ENCODE measurements around the gene PLCG2.
"Not testable (repeated sequence)": the region's sequence is repeated elsewhere in the genome, so short reads cannot be mapped to it uniquely, and the experiment has no call there.

Gene PLCG2

DNA sequence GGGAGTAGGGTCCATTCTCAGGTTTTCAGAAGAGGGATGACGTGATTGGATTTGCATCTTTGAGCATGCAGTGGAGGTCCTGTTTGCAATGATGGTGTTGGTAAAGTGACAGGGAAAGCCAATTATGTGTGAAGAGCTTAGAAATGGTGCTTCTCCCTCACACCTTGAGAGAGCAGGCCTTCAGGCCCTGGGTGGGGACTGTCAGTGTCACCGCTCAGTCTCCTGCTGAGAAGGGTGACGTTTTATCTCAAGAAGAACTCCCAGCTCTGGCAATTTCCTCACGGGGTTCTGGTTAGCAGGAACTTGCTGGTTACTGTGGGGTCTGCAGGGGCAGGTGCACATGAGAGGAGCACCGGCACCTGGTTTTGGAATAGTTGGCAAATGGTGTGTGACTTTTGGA is 11.2 kb downstream of the PLCG2 start:
- DNase-seq (ENCODE audit: low read depth): no peak

DNA sequence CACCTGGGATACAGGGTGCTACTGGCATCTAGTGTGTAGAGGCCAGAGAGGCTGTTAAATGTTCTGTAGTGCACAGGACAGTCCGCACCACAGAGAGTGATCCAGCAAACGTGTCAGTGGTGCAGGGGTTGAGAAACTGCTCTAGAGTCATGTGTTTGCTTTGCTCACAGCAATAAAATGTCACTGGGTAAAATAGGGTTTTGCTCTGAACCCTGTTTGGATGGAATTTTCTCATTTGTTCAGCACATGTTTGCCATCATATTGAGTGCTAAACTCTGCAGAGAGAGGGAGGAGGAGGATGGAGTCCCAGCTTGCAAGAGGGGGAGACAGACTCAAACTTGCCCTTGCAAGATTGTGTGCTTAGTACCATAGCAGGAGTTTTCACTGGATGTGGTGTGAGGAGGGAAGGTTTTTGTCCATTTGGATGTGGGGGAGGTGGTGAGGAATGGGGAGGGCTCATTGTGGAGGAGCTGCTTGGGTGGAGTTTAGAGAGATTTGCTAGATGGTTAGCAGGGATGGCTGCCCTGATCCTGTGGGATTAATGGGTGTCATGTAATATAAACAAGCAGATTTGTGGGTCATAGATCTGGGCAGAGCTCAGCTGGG is 11.8 kb downstream of the PLCG2 start:
- no peak for DNase-seq (ENCODE audit: low read depth)

DNA sequence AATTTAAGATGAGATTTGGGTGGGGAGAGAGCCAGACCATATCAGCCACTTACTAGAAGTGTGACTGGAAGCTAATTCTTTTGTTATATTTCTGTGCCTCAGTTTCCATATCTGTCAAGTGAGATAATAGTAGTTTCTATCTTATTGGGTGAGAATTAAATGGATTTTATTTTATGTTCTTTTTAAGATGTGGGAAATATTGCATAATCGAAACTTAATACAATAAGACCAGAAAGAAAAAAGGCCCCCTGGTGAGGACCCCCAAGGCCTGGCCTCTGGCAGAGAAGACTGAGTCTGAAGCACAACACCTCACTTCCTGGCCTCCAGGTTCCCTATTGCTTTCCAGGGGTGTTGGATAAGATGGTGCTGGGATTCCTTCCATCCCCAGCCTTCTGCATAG is 13.7 kb downstream of the PLCG2 start:
- DNase-seq (ENCODE audit: low read depth): no peak

DNA sequence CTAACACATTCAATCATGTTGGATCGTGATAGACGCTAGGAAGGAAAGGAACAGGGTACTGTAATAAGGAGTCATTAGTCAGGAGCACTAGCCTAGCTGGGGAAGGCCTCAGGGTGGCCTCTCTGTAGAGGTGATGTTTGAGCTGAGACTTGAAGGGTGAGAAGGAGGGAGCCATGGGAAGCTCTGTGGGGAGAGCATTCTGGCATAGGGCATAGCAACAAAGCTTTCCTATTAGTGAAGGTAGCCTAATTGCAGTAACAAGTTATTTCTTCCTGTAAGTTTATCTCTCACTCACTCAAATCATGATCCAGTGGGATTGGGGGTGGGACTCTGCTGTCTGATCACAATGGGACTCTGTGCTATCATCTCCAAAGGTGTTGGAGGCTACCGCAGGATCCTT is 16.1 kb downstream of the PLCG2 start:
- no peak for DNase-seq (ENCODE audit: low read depth)

DNA sequence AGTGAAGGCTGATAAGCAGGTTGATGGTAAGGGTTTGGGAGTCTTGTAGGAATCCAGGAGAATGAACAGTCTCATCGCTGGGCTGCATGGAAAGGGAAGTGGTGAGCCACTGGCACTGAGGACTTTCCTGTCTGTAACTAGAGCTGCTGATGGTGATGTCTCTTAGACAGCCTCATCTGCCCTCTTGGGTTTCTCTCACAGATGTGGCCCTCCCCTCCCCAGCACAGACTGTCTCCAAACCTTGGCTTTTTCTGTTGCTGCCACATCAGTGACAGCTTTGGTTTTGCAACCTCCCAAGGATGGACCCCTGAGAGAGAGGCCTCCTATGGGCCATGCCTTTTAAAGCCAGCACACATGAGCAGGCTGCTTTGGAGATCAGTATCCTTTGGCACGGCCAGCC is 16.9 kb downstream of the PLCG2 start:
- no peak for DNase-seq (ENCODE audit: low read depth)

DNA sequence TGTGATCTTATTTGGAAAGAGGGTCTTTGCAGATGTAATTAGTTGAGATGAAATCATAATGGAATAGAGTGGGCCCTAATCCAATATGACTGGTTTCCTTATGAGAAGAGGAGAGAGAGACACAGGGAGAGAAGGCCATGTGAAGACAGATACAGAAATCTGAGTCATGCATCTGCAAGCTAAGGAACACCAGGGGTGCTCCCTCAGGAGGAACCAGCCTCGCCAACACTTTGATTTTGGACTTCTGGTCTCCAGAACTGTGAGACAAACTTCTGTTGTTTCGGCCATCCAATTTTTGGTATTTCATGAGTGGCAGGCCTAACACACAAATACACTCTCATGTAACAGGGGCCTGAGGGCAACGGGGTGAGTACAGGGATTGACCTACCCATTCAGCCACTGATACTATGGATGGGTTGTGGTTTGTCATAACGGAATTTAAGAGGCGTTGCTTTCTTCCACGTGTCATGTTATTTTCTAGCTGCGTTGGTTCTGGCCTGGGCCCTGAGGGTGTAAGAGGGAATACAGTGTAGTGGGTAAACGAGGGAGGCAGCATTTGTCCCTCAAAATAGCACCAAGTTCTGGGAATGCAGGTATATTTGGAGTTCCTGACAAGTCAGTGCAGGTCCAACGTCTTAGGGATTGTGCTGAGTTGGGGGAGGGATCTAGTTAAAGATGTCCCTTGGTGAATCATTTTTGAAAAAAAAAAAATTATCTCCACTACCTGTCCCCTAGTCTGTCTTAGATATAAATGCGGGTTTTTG is 17.7 kb downstream of the PLCG2 start:
- DNase-seq (ENCODE audit: low read depth): no peak

DNA sequence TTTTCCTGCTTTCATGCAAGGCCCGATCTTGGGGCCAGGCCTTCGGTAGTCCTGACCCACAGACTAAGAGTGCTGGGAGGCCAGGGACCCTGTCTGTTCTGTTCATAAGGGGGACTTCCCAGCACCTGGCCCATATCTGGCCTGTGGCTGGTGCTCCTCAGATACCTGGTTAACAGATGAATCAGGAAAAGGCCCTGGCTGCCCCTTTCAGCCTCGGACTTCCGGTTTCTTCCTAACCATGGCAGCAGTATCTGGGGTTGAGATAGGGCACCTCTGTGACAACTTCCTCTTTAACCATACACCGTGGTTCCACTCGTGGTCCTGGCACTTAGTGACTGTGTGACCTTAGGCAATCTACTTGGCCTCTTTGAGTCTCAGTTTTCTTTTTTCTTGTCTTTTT is 18.4 kb downstream of the PLCG2 start:
- DNase-seq (ENCODE audit: low read depth): no peak

DNA sequence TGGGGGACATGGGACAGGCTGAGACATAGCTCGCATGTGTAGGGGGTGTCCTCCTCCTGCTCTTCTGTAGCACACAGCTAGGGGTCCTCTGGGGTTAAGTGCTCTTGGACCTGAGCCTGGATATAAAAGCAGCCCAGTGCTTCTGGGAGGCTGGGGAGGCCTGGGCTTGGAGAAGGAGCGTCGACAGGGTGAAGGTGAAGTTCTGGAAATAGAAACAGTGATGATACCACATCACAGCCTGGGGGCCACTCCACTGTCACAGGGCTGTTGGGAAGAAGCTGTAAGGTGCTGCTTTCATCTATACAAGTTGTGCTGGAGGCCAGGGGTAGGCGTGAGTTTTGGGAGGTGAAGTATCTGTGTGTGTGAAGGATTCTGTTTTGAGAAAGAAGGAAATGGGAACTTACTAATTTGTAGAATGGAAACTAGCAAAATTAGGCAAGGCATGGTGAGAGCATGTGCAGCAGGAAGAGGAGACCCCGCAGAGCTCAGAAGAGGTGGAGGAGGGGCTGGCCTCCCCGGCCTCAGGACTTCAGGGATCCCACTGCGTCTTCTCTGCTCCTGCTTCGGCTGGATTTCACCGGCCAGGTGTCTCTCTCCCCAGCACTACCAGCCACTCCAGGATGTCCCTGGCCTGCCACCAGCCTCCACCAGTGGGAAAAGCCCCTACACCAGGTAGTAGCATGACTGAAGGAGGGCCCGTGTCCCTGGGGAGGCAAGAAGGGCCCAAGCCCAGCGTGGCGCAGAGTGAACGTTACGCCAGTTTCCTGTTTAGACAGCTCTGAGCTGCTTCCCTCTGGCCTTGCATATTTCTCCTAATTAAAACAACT is 19.4 kb downstream of the PLCG2 start:
- DNase-seq (ENCODE audit: low read depth): no peak

DNA sequence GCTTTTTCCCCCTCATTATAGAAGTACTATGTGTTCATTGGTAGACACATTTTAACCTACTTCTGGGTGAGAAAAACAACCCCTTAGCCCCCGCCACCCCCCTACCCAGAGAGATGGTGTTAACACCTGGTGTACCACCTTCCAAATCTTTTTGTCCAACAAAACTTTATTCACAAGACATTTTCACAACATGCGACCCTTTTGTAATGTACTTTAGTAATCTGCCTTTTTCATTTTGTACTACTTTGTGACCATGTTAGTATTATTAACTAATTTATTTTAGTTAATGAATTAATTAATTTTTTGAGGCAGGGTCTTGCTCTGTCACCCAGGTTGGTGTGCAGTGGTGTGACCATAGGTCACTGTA is 20.0 kb downstream of the PLCG2 start:
- DNase-seq (ENCODE audit: low read depth): no peak

DNA sequence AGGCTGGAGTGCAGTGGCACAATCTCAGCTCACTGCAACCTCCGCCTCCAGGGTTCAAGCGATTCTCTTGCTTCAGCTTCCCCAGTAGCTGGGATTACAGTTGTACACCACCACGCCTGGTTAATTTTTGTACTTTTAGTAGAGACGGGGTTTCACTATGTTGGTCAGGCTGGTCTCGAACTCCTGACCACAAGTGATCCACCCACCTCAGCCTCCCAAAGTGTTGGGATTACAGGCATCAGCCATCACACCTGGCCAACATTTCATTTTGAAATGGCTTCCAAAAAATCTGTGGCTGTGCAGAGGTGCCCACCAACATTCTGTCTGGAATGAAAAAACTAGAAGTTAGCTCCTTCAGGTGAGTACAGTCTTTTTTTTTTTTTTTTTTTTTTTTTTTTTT is 22.6 kb downstream of the PLCG2 start:
- not testable (repeated sequence) for DNase-seq (ENCODE audit: low read depth)

DNA sequence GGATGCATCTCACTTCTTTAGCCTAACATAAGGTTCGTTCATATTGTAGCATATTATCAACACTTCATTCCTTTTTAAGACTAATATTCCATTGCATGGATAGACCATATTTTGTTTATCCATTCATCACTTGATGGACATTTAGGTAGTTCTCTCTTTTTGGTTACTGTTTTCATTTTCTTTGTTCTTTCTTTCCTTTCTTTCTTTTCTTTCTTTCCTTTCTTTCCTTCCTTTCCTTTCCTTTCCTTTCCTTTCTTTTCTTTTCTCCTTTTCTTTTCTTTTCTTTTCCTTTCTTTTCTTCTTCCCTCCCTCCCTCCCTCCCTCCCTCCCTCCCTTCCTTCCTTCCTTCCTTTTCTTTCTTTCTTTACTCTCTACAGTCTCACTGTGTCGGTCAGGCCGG is 24.2 kb downstream of the PLCG2 start:
- DNase-seq (ENCODE audit: low read depth): no peak

DNA sequence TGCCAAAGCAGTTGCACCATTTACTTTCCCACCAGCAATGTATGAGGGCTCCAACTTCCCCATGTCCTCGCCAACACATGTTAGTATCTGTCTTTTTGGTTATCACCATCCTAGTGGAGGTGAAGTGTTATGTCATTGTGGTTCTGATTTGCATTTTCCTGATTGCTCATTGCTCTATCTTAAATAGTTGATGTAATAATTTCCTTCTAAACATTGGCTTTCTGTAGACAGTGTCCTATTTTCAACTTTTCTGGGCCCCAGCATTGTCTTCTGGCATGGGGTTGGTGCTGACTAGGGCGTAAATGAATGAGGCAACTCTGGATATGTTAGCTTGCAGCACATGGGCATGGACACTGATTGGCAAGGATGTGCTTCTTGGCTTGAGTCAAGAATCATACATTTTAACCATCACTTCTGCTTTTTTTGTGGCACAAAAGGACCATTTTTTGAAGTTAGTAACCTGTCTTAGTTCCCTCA is 25.1 kb downstream of the PLCG2 start:
- DNase-seq (ENCODE audit: low read depth): no peak

DNA sequence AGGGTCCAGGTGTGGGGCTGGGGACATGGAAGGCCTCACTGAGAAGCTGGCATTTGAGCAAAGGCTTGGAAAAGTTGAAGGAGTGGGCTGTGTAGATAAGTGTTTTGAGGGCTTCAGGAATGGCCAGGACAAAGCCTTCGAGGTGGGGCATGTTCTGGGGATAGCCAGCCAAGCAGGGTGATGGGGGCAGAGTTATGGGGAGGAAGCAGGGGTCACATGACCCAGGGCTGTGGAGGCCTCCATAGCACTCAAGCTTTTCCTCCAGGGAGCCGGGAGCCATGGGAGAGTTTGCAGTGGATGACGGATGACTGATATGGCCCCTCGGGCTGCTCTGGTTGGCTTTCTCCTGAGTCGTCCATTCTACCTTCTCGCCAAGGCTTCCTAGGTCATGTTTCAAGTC is 27.6 kb downstream of the PLCG2 start:
- DNase-seq (ENCODE audit: low read depth): no peak

DNA sequence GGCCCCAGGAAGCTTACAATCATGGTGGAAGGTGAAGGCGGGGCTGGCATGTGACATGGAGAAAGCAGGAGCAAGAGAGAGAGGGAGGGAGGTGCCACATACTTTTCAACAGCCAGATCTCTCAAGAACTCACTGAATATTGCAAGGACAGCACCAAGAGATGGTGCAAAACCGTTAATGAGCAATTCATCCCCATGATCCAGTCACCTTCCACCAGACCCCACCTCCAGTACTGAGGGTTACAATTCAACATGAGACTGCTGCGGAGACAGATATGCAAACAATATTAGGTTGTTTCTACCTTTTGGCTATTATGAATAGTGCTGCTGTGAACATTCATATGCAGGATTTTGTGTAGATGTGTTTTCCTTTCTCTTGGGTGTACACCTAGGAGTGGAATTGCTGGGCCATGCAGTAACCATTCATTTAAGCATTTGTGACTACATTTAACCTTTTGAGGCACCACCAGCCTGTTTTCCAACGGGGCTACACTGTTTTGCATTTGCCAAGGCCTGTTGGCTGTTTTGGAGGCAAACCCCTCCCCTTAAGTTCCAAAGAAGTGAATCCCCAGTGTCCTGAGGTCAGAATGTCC is 28.8 kb downstream of the PLCG2 start:
- DNase-seq (ENCODE audit: low read depth): no peak

DNA sequence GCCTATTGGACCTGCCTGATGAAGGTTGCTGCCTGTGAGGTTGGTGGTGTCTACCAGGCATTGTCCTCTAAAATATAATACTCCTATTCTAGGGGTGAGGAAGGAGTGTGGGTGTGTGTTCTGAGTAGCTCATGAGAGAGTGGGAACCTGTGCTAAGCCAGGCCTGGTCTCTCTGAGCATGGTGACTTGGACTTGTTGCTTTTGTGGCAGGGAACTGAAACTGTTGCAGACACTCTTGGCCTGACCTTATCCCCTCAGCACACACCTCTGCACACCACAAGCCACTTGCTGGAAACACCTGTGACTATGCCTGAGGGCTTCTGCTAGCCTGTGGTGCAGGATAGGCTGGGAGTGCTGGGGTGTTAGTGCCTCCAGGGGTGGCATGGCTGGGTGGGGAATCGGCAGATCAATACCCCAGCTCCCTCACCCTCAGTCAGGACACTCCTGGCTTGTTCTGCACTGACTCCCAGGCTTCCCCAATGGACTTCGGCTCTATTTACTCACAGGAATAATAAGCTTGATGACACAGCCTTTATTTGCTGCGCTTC is 29.9 kb downstream of the PLCG2 start:
- no peak for DNase-seq (ENCODE audit: low read depth)

DNA sequence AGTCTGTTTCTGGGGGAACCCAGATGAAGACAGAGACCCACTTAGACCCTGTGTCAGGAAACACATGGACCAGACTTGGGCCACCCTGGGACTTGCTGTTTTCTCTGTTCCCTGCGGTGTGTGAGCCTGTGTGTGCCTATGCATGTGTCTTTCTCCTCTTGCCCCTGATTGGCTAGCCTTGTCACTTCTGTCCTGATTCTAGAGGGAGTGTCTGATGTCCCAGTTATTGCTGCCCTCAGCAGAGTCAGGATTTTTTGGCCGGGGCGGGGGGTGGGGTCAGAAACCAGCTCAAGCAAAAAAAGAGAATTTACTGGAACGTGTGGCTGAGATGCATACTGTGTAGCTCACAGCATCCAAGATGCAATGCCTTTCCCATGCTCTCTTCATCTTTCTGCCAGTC is 30.5 kb downstream of the PLCG2 start:
- DNase-seq (ENCODE audit: low read depth): no peak

DNA sequence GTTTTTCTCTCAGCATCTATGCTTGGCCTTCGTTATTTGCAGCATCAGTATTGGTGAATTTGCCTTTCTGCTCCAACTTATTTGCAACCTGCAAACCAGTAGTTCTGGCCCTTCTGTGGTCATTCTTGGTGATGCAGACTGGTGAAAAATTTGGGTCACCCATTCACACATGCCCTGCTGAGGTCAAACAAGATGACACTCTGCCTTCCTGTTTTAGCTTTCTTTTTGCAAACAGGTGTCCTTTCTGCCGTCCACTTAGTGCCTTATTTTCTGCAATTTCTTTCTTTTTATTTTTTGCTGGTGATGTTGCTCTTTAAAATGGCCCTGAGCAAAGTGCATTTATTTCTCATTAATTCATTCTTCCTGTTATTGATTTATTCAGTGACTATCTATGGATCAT is 31.3 kb downstream of the PLCG2 start:
- DNase-seq (ENCODE audit: low read depth): no peak

DNA sequence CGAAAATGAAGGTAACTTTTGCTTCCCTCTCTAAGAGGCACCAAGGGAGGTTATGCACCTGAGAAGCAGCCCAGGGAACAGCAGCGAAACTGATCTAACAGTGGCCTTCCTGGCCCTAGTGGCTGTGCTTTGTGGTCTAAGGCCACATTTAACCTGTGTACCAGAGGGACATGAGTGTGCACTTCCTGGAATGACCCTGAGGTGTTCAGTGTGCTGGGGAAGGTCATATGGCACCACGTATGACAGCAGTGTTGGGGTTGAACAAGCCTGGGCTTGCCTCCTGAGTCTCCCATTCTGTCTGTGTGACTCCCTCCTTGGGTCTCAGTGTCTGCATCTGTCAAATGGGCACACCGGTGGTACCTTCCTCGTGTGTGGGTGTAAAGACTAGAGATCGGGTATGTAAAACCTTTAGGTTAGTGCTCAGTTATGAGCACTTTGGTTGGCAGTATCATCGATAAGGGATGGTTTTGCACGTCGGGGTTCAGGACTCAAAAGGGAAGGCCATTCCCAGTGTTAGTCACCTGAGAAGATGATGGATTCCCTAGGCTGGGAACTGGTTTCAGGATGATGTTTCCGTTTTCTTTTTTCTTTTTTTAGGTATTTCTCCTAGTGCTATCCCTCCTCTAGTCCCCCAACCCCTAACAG is 31.9 kb downstream of the PLCG2 start:
- no peak for DNase-seq (ENCODE audit: low read depth)

DNA sequence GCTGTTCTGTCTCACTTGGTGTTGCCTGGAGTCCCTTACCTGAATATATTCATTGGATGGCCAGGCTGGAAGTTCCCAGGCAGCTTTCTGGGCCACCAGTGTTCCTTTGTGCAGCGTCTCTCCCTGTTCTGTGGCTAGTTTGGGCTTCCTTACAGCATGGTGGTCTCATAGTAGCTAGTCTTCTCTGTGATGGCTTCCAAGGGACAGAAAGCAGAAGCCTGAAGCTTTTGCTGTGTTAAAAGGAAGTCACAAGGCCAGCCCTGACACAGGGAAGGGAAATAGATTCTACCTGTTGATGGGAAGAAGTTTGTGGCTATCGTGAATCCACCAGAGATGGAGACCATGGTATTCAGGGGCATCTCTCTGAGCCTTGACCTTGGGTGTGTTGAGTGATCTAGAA is 34.6 kb downstream of the PLCG2 start:
- DNase-seq (ENCODE audit: low read depth): no peak

DNA sequence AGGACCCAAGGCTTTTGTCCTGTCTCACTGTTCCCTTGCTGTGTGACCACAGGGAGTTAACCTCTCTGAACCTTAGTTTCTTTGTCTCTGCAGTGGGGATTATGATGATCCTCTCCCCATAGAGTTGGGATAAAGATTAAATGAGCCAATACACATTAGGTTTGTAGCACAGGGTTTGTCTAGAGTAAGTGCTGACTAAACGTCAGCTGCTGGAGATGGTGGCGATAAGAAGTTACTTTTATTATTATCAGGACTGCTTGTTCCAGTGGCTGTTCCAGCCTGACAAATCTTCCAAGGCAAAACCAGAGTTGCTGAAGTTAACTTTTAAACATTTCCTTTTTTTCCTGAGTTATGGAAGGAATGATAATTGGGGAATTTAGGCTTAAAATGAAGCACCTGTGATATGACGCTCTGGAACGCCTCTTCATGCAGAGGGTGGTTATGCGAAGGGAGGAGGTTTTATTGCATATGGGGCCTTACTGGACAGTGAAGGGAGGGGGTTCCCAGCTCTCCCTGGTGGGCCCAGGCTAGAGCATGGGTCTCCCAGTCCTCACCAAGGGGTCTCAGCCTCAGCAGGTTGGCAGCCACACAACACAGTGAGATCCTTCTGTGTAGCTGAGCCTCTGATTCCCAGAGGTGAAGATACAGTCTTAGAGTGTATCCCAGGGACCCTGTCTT is 35.8 kb downstream of the PLCG2 start:
- no peak for DNase-seq (ENCODE audit: low read depth)

DNA sequence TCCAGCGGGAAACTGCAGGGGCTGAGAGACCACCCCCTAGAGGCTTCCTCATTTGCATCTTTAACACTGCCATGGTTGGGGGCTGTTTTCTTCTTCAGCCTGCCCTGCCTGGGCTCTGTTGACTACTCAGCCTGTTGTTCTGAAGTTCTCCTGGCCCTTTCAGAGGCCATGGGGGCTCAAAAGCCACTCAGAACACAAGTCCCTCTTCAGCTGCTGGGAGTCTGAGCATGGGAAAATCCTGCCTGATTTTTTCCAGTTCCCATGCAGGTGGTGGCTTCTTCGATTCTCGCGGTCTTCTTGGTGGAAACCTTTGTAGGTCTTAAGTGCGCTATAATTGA is 36.3 kb downstream of the PLCG2 start:
- DNase-seq (ENCODE audit: low read depth): no peak

DNA sequence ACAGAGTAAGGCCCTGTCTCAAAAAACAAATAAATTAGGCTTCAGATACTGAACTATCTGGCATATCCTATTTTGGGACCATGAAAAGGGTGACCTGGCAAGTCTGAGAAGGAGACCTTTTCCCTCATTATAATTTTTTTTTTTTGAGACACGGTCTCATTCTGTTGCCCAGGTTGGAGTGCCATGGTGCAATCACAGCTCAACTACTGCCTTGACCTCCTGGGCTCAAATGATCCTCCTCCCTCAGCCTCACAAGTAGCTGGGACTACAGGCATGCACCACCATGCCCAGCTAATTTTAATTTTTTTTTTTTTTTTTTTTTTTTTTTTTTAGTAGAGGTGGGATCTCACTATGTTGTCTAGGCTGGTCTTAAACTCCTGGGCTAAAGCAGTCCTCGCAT is 37.3 kb downstream of the PLCG2 start:
- no peak for DNase-seq (ENCODE audit: low read depth)

Data from T-helper 22 cell (primary cell).